Endothelial cell of umbilical vein (primary cell): ENCODE measurements around the gene DHRS11. TPM values are rescaled to one million over a fixed set of nuclear protein-coding genes. Genes with fewer than 3 reads are reported as not detected.
A peak's percentile ranks its signal among the peaks of the same experiment; 100 is the strongest.

Experiments
- BruUV-seq: library from RNA; stranded (reverse); fragments of 400-500 nt; replicated peaks from 2 replicates; lab custom pipeline; 2021; lab: Mats Ljungman, UMichigan
- CTCF ChIA-PET: fragments of 300-600, 350-600 bp; sonication (Branson Sonifier 250); formaldehyde crosslinking; loops from one replicate; lab custom pipeline; 2021; ENCODE audit warnings: antibody characterized with exemption, inconsistent platforms; lab: Charles Lee
- POLR2A ChIA-PET: fragments of 300-600, 350-600 bp; sonication (Branson Sonifier 250); formaldehyde crosslinking; loops from one replicate; lab custom pipeline; 2021; ENCODE audit warnings: antibody characterized with exemption, inconsistent platforms; lab: Charles Lee
- DNase-seq: peaks from one replicate; pipeline ENCODE4 v3.0.0-alpha.2; 2011; ENCODE audit warnings: low read depth, low spot score
- FAIRE-seq: peaks from 2 replicates; lab custom pipeline; 2011; peaks lifted over from hg19 to GRCh38; lab: Jason Lieb, UNC
- H2AFZ ChIP-seq: 2 replicates; pipeline ENCODE4 v1.6.0; 2012; ENCODE audit warnings: low read depth, low read length, control low read depth, inconsistent platforms
- H3K27ac ChIP-seq: 2 replicates; pipeline ENCODE4 v1.5.1; 2011; ENCODE audit warnings: low read depth, mild to moderate bottlenecking, control low read depth, low read length, moderate library complexity; ENCODE audit not compliant: insufficient read depth
- H3K27me3 ChIP-seq, 2 experiments: 2 replicates each; pipeline versions ENCODE4 v1.6.0 to v1.6.1; 2011; ENCODE audit warnings: low read length in 2 of 2, mixed read lengths in 1 of 2; ENCODE audit not compliant: control insufficient read depth in 2 of 2, insufficient read depth in 2 of 2
- H3K36me3 ChIP-seq, 2 experiments: 2 replicates in 1 of 2; 3 replicates in 1 of 2; pipeline ENCODE4 v1.5.1; 2011; ENCODE audit warnings: low read length in 2 of 2, mild to moderate bottlenecking in 1 of 2, moderate library complexity in 1 of 2; ENCODE audit not compliant: control insufficient read depth in 2 of 2, insufficient read depth in 2 of 2; ENCODE audit errors: extremely low read depth in 1 of 2
- H3K4me1 ChIP-seq: 3 replicates; pipeline ENCODE4 v1.5.1; 2011; ENCODE audit warnings: mild to moderate bottlenecking, low read length; ENCODE audit not compliant: control insufficient read depth, insufficient read depth; ENCODE audit errors: extremely low read depth
- H3K4me2 ChIP-seq: 2 replicates; pipeline ENCODE4 v1.6.1; 2011; ENCODE audit warnings: low read length, control low read depth, mixed read lengths; ENCODE audit not compliant: insufficient read depth
- H3K4me3 ChIP-seq, 3 experiments: fragments of 200-600 bp in 1 of 3; sonication (generic), shearing (Covaris generic) in 1 of 3; replicated peaks in 1 of 3; 2 replicates each; pipeline ENCODE4 v1.5.1; 2011 to 2016; ENCODE audit warnings: control low read depth in 3 of 3, low read length in 3 of 3, mild to moderate bottlenecking in 2 of 3, inconsistent platforms in 1 of 3, low read depth in 1 of 3, moderate library complexity in 1 of 3; ENCODE audit not compliant: insufficient read depth in 1 of 3
- H3K79me2 ChIP-seq: 2 replicates; pipeline ENCODE4 v1.6.0; 2012; ENCODE audit warnings: low read length, inconsistent platforms; ENCODE audit not compliant: control insufficient read depth, insufficient read depth
- H3K9ac ChIP-seq: replicated peaks from 2 replicates; pipeline ENCODE3; 2011; ENCODE audit warnings: low read length, control low read depth; ENCODE audit not compliant: insufficient read depth; ENCODE audit errors: extremely low read depth
- H3K9me1 ChIP-seq: replicated peaks from 3 replicates; pipeline ENCODE4 v1.6.0; 2011; ENCODE audit warnings: mild to moderate bottlenecking, low read length; ENCODE audit not compliant: control insufficient read depth, insufficient read depth; ENCODE audit errors: extremely low read depth
- H3K9me3 ChIP-seq: replicated peaks from 2 replicates; pipeline ENCODE4 v1.5.1; 2012; ENCODE audit warnings: low read length, inconsistent platforms; ENCODE audit not compliant: control insufficient read depth, insufficient read depth
- H4K20me1 ChIP-seq: replicated peaks from 2 replicates; pipeline ENCODE3; 2011; ENCODE audit warnings: mild to moderate bottlenecking, low read length; ENCODE audit not compliant: control insufficient read depth, insufficient read depth; ENCODE audit errors: extremely low read depth
- CTCF ChIP-seq, 2 donors: IDR thresholded peaks; 1 replicate in 1 of 2; 2 replicates in 1 of 2; pipeline ENCODE4 v1.5.1; 2011; ENCODE audit warnings: low read length in 2 of 2, mild to moderate bottlenecking in 2 of 2, moderate library complexity in 2 of 2, control low read depth in 1 of 2, inconsistent platforms in 1 of 2, low read depth in 1 of 2; ENCODE audit not compliant: insufficient read depth in 1 of 2; ENCODE audit errors: extremely low read depth in 1 of 2
- EZH2 ChIP-seq: IDR thresholded peaks from 2 replicates; pipeline ENCODE4 v1.6.1; 2012; ENCODE audit warnings: borderline replicate concordance, low read depth, mild to moderate bottlenecking, moderate library complexity, low read length, inconsistent platforms; ENCODE audit not compliant: severe bottlenecking
- FOS ChIP-seq: IDR thresholded peaks from 2 replicates; pipeline ENCODE4 v1.6.1; 2011; ENCODE audit warnings: mild to moderate bottlenecking, low read length, moderate library complexity, borderline replicate concordance; ENCODE audit not compliant: insufficient read depth
- GATA2 ChIP-seq: IDR thresholded peaks from 2 replicates; pipeline ENCODE4 v1.7.0; 2011; ENCODE audit warnings: low read depth, mild to moderate bottlenecking, moderate library complexity, mixed read lengths, low read length; ENCODE audit not compliant: insufficient read length, insufficient read depth
- MAX ChIP-seq: IDR thresholded peaks from 2 replicates; pipeline ENCODE4 v1.6.1; 2011; ENCODE audit not compliant: insufficient read depth, insufficient read length
- MYC ChIP-seq: IDR thresholded peaks from one replicate; pipeline ENCODE4 v1.6.1; 2011; ENCODE audit warnings: mild to moderate bottlenecking, low read depth, low read length
- POLR2A ChIP-seq: IDR thresholded peaks from 2 replicates; pipeline ENCODE4 v1.6.1; 2012; ENCODE audit warnings: low read depth, mild to moderate bottlenecking, control low read depth, low read length
- POLR2AphosphoS5 ChIP-seq: IDR thresholded peaks from 2 replicates; pipeline ENCODE4 v1.6.1; 2012; ENCODE audit warnings: low read depth, mild to moderate bottlenecking, control low read depth, low read length, moderate library complexity; ENCODE audit not compliant: insufficient read depth
- dilution Hi-C: fragments of 300-500 bp; cut with MboI; formaldehyde crosslinking; loops from one replicate; pipeline ENCODE4 v1.15.0; 2019; ENCODE audit warnings: low sequenced_read_pairs; ENCODE audit not compliant: extremely low pct_ligation_motif_present
- intact Hi-C: fragments of 100-400 bp; cut with micrococcal nuclease; formaldehyde crosslinking; loops from one replicate; pipeline ENCODE4 v1.10.0; 2022
- polyA plus RNA-seq, 4 experiments: library from polyadenylated mRNA; depleted of rRNA in 3 of 4; stranded (reverse) in 3 of 4; unstranded in 1 of 4; fragments of >200 nt; gene quantifications; 2 replicates each; pipeline versions ENCODE4 v1.2.1 to v1.2.3, GENCODE V29; 2011 to 2012; ENCODE audit warnings: missing spikeins in 1 of 4
- total RNA-seq: library from RNA; stranded (reverse); gene quantifications from 2 replicates; pipeline ENCODE4 v1.2.3, GENCODE V29; 2021

The DHRS11 gene
- total and polyA plus RNA-seq, 2 donors (not counting 3 experiments of a cell fraction or from before 2014, with no cell fraction given) = 9.8 to 15.7 TPM

GRCh38 chr17:36600465-36600864 lies 8.8 kb downstream of the DHRS11 start:
- Histone ChIP-seq H3K4me2 (no peak overlapping the region), H3K9ac (peak overlapping the region; percentile 85), H3K4me3 (peak overlapping the region in 1 of 3 experiments; percentile 67), H3K9me3 (no peaks in the 10 kb centered on the region), H2AFZ (no peak overlapping the region), H3K27me3 (no peaks in the 10 kb centered on the region), H3K9me1 (no peaks in the 10 kb centered on the region), H3K79me2 (peaks cover 17% of the 10 kb centered on the region), H3K4me1 (peaks cover 16% of the 10 kb centered on the region), H4K20me1 (no peaks in the 10 kb centered on the region), H3K27ac (peak overlapping the region; percentile 54), H3K36me3 (no peaks in the 10 kb centered on the region)
- dilution Hi-C loops = no loop called here
- no peak for DNase-seq
- intact Hi-C loops = loop anchor here (5.0 to 10.0 kb wide), 2 partner anchors 104 to 347 kb away; partner anchors contain the start of gene AATF
- no peak for FAIRE-seq
- ChIA-PET POLR2A (interaction anchor here (1.2 kb wide), 1 partner anchor 55 kb away, joined by 5 read pairs; the partner anchor contains the start of gene GGNBP2), CTCF (interaction anchor here (0.7 to 4.5 kb wide), 9 partner anchors 9 to 773 kb away, joined by 3 to 66 read pairs (median 19); partner anchors contain the start of gene DHRS11)
- TF ChIP-seq POLR2AphosphoS5 = no peak
- no peak for TF ChIP-seq EZH2
- TF ChIP-seq FOS = no peak
- no peak for TF ChIP-seq MAX
- no peak for TF ChIP-seq GATA2
- TF ChIP-seq POLR2A = no peak
- TF ChIP-seq CTCF (IDR thresholded peaks at IDR 0.05; ENCODE audit: extremely low read depth in 1 of 2, insufficient read depth in 1 of 2, low read depth in 1 of 2, low read length in 2 of 2) = no peak
- TF ChIP-seq MYC = no peak
- BruUV-seq = no TSS peak
